ENCODE data around the gene PACS1. TPM values are rescaled to one million over a fixed set of nuclear protein-coding genes. Genes with fewer than 3 reads are reported as not detected.

Gene PACS1
- total RNA-seq, 3 donors from 2014 or later = 37.9 to 40.6 (median 38.6) TPM

- H3K27ac ChIP-seq = no peak overlapping the region
- TF ChIP-seq CTCF (IDR thresholded peaks at IDR 0.05) (no peak), POLR2AphosphoS5 (IDR thresholded peaks at IDR 0.05) (no peak), POLR2A (IDR thresholded peaks at IDR 0.05) (no peak)
- H3K36me3 ChIP-seq = no peaks in the 10 kb centered on the region
- H3K4me1 ChIP-seq = peaks cover 0 to 6% of the 10 kb centered on the region in 2 donors
- intact Hi-C loops (cut with DNase I; ENCODE audit: low total_unique reads) = no loop called here
- H3K4me3 ChIP-seq = no peak overlapping the region
- H3K9me3 ChIP-seq = no peaks in the 10 kb centered on the region
- peaks cover 0 to 13% of the 10 kb centered on the region in 2 donors for H3K27me3 ChIP-seq
- DNase-seq (ENCODE audit: low spot score in 2 of 2) = no peak
Measured at GRCh38 chr11:66046901-66047300, 23.2 kb upstream of the PACS1 start.

- Histone ChIP-seq H3K4me3 (no peak overlapping the region), H3K9me3 (no peaks in the 10 kb centered on the region), H3K27ac (no peak overlapping the region), H3K36me3 (no peaks in the 10 kb centered on the region), H3K4me1 (peaks cover 0 to 6% of the 10 kb centered on the region in 2 donors), H3K27me3 (peaks cover 0 to 13% of the 10 kb centered on the region in 2 donors)
- no peak for DNase-seq (ENCODE audit: low spot score in 2 of 2)
- intact Hi-C loops (cut with DNase I; ENCODE audit: low total_unique reads) = no loop called here
- TF ChIP-seq CTCF (IDR thresholded peaks at IDR 0.05) (no peak), POLR2A (IDR thresholded peaks at IDR 0.05) (no peak), POLR2AphosphoS5 (IDR thresholded peaks at IDR 0.05) (no peak)
Measured at GRCh38 chr11:66047541-66048365, 22.3 kb upstream of the PACS1 start.

- Histone ChIP-seq H3K36me3 (no peaks in the 10 kb centered on the region), H3K27ac (no peak within 1 kb of the TSS), H3K9me3 (no peaks in the 10 kb centered on the region), H3K27me3 (peaks cover 0 to 13% of the 10 kb centered on the region in 2 donors), H3K4me1 (peaks cover 5 to 16% of the 10 kb centered on the region in 2 donors), H3K4me3 (peak within 1 kb of the TSS in 2 of 3 donors; percentile 32 to 35)
- no peak for DNase-seq (ENCODE audit: low spot score in 2 of 2)
- no peak for TF ChIP-seq POLR2A (IDR thresholded peaks at IDR 0.05)
- TF ChIP-seq CTCF (IDR thresholded peaks at IDR 0.05) = no peak
- TF ChIP-seq POLR2AphosphoS5 (IDR thresholded peaks at IDR 0.05) = no peak
- intact Hi-C loops (cut with DNase I; ENCODE audit: low total_unique reads) = no loop called here
Measured at GRCh38 chr11:66048547-66049323, 21.3 kb upstream of the PACS1 start, which contains the start of gene GAL3ST3. GAL3ST3 (minus strand) TSS chr11:66049161; CDS start chr11:66045415, 3,746 bp downstream.

- H3K36me3 ChIP-seq = no peaks in the 10 kb centered on the region
- intact Hi-C loops (cut with DNase I; ENCODE audit: low total_unique reads) = no loop called here
- H3K9me3 ChIP-seq = no peaks in the 10 kb centered on the region
- no peak overlapping the region for H3K4me3 ChIP-seq
- peaks cover 0 to 13% of the 10 kb centered on the region in 2 donors for H3K27me3 ChIP-seq
- no peak for TF ChIP-seq CTCF (IDR thresholded peaks at IDR 0.05)
- no peak for TF ChIP-seq POLR2AphosphoS5 (IDR thresholded peaks at IDR 0.05)
- TF ChIP-seq POLR2A (IDR thresholded peaks at IDR 0.05) = no peak
- H3K4me1 ChIP-seq = peaks cover 5 to 17% of the 10 kb centered on the region in 2 donors
- peak overlapping the region; percentile 89 to 94 for H3K27ac ChIP-seq
- no peak for DNase-seq (ENCODE audit: low spot score in 2 of 2)
Measured at GRCh38 chr11:66050581-66051231, 19.4 kb upstream of the PACS1 start.

Data from breast epithelium (tissue), 4 donors.